K562 (cell line): Measurements from ENCODE around the gene TOPORS. TPM values are rescaled to one million over a fixed set of nuclear protein-coding genes. Genes with fewer than 3 reads are reported as not detected.

Source experiments
- ATAC-seq: fragments of 200-7000 bp; cut with Tn5 transposase; 3 replicates; pipeline ENCODE4 v1.9.1; 2020; ENCODE audit warnings: moderate library complexity
- BruUV-seq: library from RNA; stranded (reverse); fragments of 400-500 nt; replicated peaks from 2 replicates; lab custom pipeline; 2021; lab: Mats Ljungman, UMichigan
- CTCF ChIA-PET: fragments of 300-600 bp; formaldehyde crosslinking; extraction: SDS; loops from one replicate; lab custom pipeline; 2021; ENCODE audit warnings: low intra/inter-chr PET ratio; lab: Yijun Ruan, JAX
- POLR2A ChIA-PET: fragments of 300-600, 350-650 bp; sonication (Branson Sonifier 250); formaldehyde crosslinking; extraction: SDS; loops from one replicate; lab custom pipeline; 2021; ENCODE audit warnings: antibody characterized with exemption, inconsistent platforms; lab: Yijun Ruan, JAX
- DNase-seq, 4 experiments: peaks; one replicate each; pipeline versions ENCODE4 v3.0.0 to v3.0.0-alpha.2; 2011 to 2018; ENCODE audit warnings: low spot score in 3 of 4, mixed read lengths in 3 of 4; ENCODE audit errors: extremely low read depth in 1 of 4
- FAIRE-seq: peaks from 2 replicates; lab custom pipeline; 2011; peaks lifted over from hg19 to GRCh38; lab: Jason Lieb, UNC
- H2AFZ ChIP-seq: 2 replicates; pipeline ENCODE4 v1.6.0; 2011; ENCODE audit warnings: low read depth, low read length, control low read depth, inconsistent platforms
- H3K27ac ChIP-seq: fragments of 200-600 bp; 3 replicates; pipeline ENCODE4 v1.8.0; 2011; ENCODE audit warnings: low read depth, mild to moderate bottlenecking, control low read depth, inconsistent platforms, low read length, moderate library complexity, mixed read lengths; ENCODE audit errors: extremely low read depth
- H3K27me3 ChIP-seq, 2 experiments: fragments of 300-600 bp in 1 of 2; 2 replicates in 1 of 2; 3 replicates in 1 of 2; pipeline versions ENCODE4 v1.6.0 to v1.8.0; 2011; ENCODE audit warnings: inconsistent platforms in 2 of 2, low read length in 2 of 2, mild to moderate bottlenecking in 1 of 2, mixed read lengths in 1 of 2, moderate library complexity in 1 of 2; ENCODE audit not compliant: control insufficient read depth in 2 of 2, insufficient read depth in 2 of 2
- H3K36me3 ChIP-seq: fragments of 300-600 bp; 3 replicates; pipeline ENCODE4 v1.8.0; 2011; ENCODE audit warnings: mild to moderate bottlenecking, low read length, inconsistent platforms; ENCODE audit not compliant: control insufficient read depth, insufficient read depth
- H3K4me1 ChIP-seq, 2 experiments: fragments of 200-600 bp in 1 of 2; replicated peaks in 1 of 2; 2 replicates in 1 of 2; 3 replicates in 1 of 2; pipeline versions ENCODE4 v1.5.1 to v1.8.0; 2011; ENCODE audit warnings: inconsistent platforms in 2 of 2, low read length in 2 of 2, mild to moderate bottlenecking in 1 of 2, mixed read lengths in 1 of 2, moderate library complexity in 1 of 2; ENCODE audit not compliant: control insufficient read depth in 2 of 2, insufficient read depth in 2 of 2
- H3K4me2 ChIP-seq: 2 replicates; pipeline ENCODE4 v1.6.1; 2011; ENCODE audit warnings: low read length, control low read depth, inconsistent platforms, mixed read lengths; ENCODE audit not compliant: insufficient read depth
- H3K4me3 ChIP-seq: fragments of 200-600 bp; sonication (generic), shearing (Covaris generic); 2 replicates; pipeline ENCODE4 v1.5.1; 2016; ENCODE audit warnings: control low read depth, inconsistent platforms
- H3K79me2 ChIP-seq: fragments of 200-600 bp; 3 replicates; pipeline ENCODE4 v1.8.0; 2011; ENCODE audit warnings: low read length, inconsistent platforms; ENCODE audit not compliant: control insufficient read depth, insufficient read depth
- H3K9ac ChIP-seq, 2 experiments: 2 replicates each; pipeline versions ENCODE4 v1.6.0 to v1.6.1; 2011; ENCODE audit warnings: low read depth in 2 of 2, low read length in 2 of 2, control low read depth in 1 of 2, inconsistent platforms in 1 of 2, mild to moderate bottlenecking in 1 of 2, mixed read lengths in 1 of 2; ENCODE audit not compliant: insufficient read depth in 1 of 2
- H3K9me1 ChIP-seq: one replicate; pipeline ENCODE4 v1.6.0; 2011; ENCODE audit warnings: inconsistent platforms, mild to moderate bottlenecking, low read length, moderate library complexity; ENCODE audit not compliant: control insufficient read depth, insufficient read depth
- H3K9me3 ChIP-seq: replicated peaks from 2 replicates; pipeline ENCODE4 v1.5.1; 2011; ENCODE audit warnings: low read depth, low read length, inconsistent platforms; ENCODE audit not compliant: control insufficient read depth, insufficient read depth
- H4K20me1 ChIP-seq: replicated peaks from 2 replicates; pipeline ENCODE4 v1.6.1; 2011; ENCODE audit warnings: low read length, inconsistent platforms, mixed read lengths; ENCODE audit not compliant: control insufficient read depth, insufficient read depth
- BRD9 ChIP-seq: fragments of 450-650 bp; IDR thresholded peaks from 2 replicates; pipeline ENCODE4 v1.6.1; 2018; ENCODE audit warnings: low read depth; ENCODE audit not compliant: partially characterized antibody
- CREB1 ChIP-seq, 2 experiments: sonication (generic) in 1 of 2; formaldehyde crosslinking in 1 of 2; IDR thresholded peaks; 2 replicates each; pipeline versions ENCODE4 v1.6.1 to v1.8.0; 2012 to 2022; ENCODE audit warnings: inconsistent platforms in 1 of 2, mild to moderate bottlenecking in 1 of 2, missing genetic modification reagents in 1 of 2, moderate library complexity in 1 of 2
- HSF4 ChIP-seq: fragments of 250-450 bp; sonication (Bioruptor Pico); IDR thresholded peaks from 2 replicates; pipeline ENCODE4 v2.1.2; 2022; ENCODE audit warnings: mild to moderate bottlenecking, moderate library complexity, borderline replicate concordance
- NFIX ChIP-seq: fragments of 250-450 bp; sonication (Bioruptor Pico); IDR thresholded peaks from 2 replicates; pipeline ENCODE4 v1.4.0; 2020; ENCODE audit warnings: low read depth, mild to moderate bottlenecking, moderate library complexity
- NRF1 ChIP-seq, 2 experiments: fragments of 450-650 bp; IDR thresholded peaks in 1 of 2; conservative IDR thresholded peaks in 1 of 2; 2 replicates each; pipeline ENCODE4 v1.6.1; 2014; ENCODE audit warnings: mild to moderate bottlenecking in 2 of 2
- PCBP2 ChIP-seq: fragments of 200-400 bp; formaldehyde crosslinking; IDR thresholded peaks from 2 replicates; pipeline ENCODE4 v1.6.1; 2018; ENCODE audit warnings: low read length, low read depth, mild to moderate bottlenecking, moderate library complexity; ENCODE audit not compliant: poor library complexity, severe bottlenecking
- PTBP1 ChIP-seq: fragments of 200-400 bp; formaldehyde crosslinking; IDR thresholded peaks from 2 replicates; pipeline ENCODE4 v1.6.1; 2017; ENCODE audit warnings: low read depth, low read length
- RBM34 ChIP-seq: fragments of 200-400 bp; formaldehyde crosslinking; IDR thresholded peaks from 2 replicates; pipeline ENCODE4 v1.6.1; 2018; ENCODE audit warnings: low read length, borderline replicate concordance; ENCODE audit not compliant: insufficient read depth
- SPI1 ChIP-seq: IDR thresholded peaks from 2 replicates; pipeline ENCODE4 v1.6.1; 2011; ENCODE audit warnings: low read depth, low read length, control low read depth, borderline replicate concordance
- STAT5B ChIP-seq: fragments of 250-450 bp; sonication (Bioruptor Pico); IDR thresholded peaks from 2 replicates; pipeline ENCODE4 v1.8.0; 2021; ENCODE audit warnings: mild to moderate bottlenecking, inconsistent platforms
- TRIM25 ChIP-seq: fragments of 450-650 bp; IDR thresholded peaks from 2 replicates; pipeline ENCODE4 v1.7.0; 2016; ENCODE audit warnings: borderline replicate concordance
- ZEB2 ChIP-seq: fragments of 450-650 bp; IDR thresholded peaks from 2 replicates; pipeline ENCODE4 v1.6.1; 2016
- ZNF174 ChIP-seq: fragments of 250-450 bp; sonication (Bioruptor Pico); IDR thresholded peaks from 2 replicates; pipeline ENCODE4 v1.4.0; 2020; ENCODE audit warnings: mild to moderate bottlenecking
- ZNF384 ChIP-seq: IDR thresholded peaks from 2 replicates; pipeline ENCODE4 v1.6.1; 2012; ENCODE audit warnings: low read depth, low read length, improper control_type of control experiment
- in situ Hi-C: fragments of 300-500 bp; cut with MboI; formaldehyde crosslinking; loops from 4 replicates; pipeline ENCODE4 v1.15.0; 2018; ENCODE audit warnings: inconsistent platforms, mixed read lengths
- intact Hi-C: fragments of 100-400 bp; cut with micrococcal nuclease; formaldehyde crosslinking; loops from 2 replicates; pipeline ENCODE4 v1.14.2; 2022
- polyA plus RNA-seq, 8 experiments: library from polyadenylated mRNA; depleted of rRNA in 4 of 8; stranded (reverse) in 5 of 8; unstranded in 3 of 8; fragments of >200 nt; fragmentation: Nextera tagmentation in 2 of 8; fragmentation: Illumina TruSeq in 1 of 8; extraction: Ambion mirVana in 2 of 8; extraction: Trizol in 1 of 8; gene quantifications; 2 replicates each; pipeline versions ENCODE4 v1.2.1 to v1.2.3, GENCODE V29; 2011 to 2014; ENCODE audit warnings: inconsistent platforms in 1 of 8, missing spikeins in 1 of 8
- total RNA-seq, 7 experiments: library from RNA; depleted of rRNA in 6 of 7; stranded (reverse); fragments of >200 nt in 6 of 7; fragmentation: Illumina TruSeq in 2 of 7; extraction: Trizol in 2 of 7; gene quantifications; 2 replicates each; pipeline versions ENCODE4 v1.2.1 to v1.2.3, GENCODE V29; 2011 to 2021; ENCODE audit warnings: low replicate concordance in 1 of 7
- TF ChIP-seq, protein P1 (sequence below): fragments of 450-650 bp; IDR thresholded peaks from 2 replicates; pipeline ENCODE4 v1.6.1; 2016; ENCODE audit warnings: low read depth, mild to moderate bottlenecking, moderate library complexity
- TF ChIP-seq, protein P2 (sequence below): fragments of 250-450 bp; sonication (Bioruptor Pico); IDR thresholded peaks from 2 replicates; pipeline ENCODE4 v1.5.0; 2021; ENCODE audit warnings: mild to moderate bottlenecking, moderate library complexity
- TF ChIP-seq, protein P3 (sequence below): sonication (generic); formaldehyde crosslinking; IDR thresholded peaks from 2 replicates; pipeline ENCODE4 v1.8.0; 2022; ENCODE audit warnings: missing genetic modification reagents, mild to moderate bottlenecking, moderate library complexity, borderline replicate concordance

The TOPORS gene
- total and polyA plus RNA-seq, 9 of the 15 experiments (the other 6 are each of a cell fraction or from before 2014, with no cell fraction given), result 4.3 to 19.6 (median 9.9) TPM

GRCh38 chr9:32587901-32588300 is 35.5 kb upstream of the TOPORS start:
- in situ Hi-C loops (no loop called here), intact Hi-C loops (loop anchor here (2.0 to 10.0 kb wide), 2 partner anchors 117 to 381 kb away; no protein-coding TSS in a partner anchor)
- Histone ChIP-seq H2AFZ (no peak overlapping the region), H3K27me3 (no peaks in the 10 kb centered on the region; a peak in 1 of 5 replicates), H3K9ac (no peak overlapping the region), H3K4me2 (no peak overlapping the region), H3K36me3 (no peaks in the 10 kb centered on the region), H3K4me1 (no peaks in the 10 kb centered on the region), H3K79me2 (no peaks in the 10 kb centered on the region), H3K4me3 (no peak overlapping the region), H3K9me1 (no peaks in the 10 kb centered on the region), H3K27ac (no peak overlapping the region), H3K9me3 (no peaks in the 10 kb centered on the region), H4K20me1 (no peaks in the 10 kb centered on the region)
- FAIRE-seq, result no peak
- no TSS peak for BruUV-seq
- no peak for ATAC-seq
- ChIA-PET CTCF (no interaction called here), POLR2A (no interaction called here)
- DNase-seq, result no peak
- no peak for TF ChIP-seq NFIX (CRISPR knock-in tag)
- TF ChIP-seq RBM34, result no peak
- no peak for TF ChIP-seq ZEB2
- TF ChIP-seq, protein P1, sequence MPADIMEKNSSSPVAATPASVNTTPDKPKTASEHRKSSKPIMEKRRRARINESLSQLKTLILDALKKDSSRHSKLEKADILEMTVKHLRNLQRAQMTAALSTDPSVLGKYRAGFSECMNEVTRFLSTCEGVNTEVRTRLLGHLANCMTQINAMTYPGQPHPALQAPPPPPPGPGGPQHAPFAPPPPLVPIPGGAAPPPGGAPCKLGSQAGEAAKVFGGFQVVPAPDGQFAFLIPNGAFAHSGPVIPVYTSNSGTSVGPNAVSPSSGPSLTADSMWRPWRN, result no peak
- no peak for TF ChIP-seq STAT5B (CRISPR knock-in tag)
- TF ChIP-seq CREB1 (IDR thresholded peaks at IDR 0.05), result no peak
- no peak for TF ChIP-seq CREB1 (CRISPR knock-in tag; IDR thresholded peaks at IDR 0.05)
- no peak for TF ChIP-seq ZNF384
- TF ChIP-seq, protein P2, sequence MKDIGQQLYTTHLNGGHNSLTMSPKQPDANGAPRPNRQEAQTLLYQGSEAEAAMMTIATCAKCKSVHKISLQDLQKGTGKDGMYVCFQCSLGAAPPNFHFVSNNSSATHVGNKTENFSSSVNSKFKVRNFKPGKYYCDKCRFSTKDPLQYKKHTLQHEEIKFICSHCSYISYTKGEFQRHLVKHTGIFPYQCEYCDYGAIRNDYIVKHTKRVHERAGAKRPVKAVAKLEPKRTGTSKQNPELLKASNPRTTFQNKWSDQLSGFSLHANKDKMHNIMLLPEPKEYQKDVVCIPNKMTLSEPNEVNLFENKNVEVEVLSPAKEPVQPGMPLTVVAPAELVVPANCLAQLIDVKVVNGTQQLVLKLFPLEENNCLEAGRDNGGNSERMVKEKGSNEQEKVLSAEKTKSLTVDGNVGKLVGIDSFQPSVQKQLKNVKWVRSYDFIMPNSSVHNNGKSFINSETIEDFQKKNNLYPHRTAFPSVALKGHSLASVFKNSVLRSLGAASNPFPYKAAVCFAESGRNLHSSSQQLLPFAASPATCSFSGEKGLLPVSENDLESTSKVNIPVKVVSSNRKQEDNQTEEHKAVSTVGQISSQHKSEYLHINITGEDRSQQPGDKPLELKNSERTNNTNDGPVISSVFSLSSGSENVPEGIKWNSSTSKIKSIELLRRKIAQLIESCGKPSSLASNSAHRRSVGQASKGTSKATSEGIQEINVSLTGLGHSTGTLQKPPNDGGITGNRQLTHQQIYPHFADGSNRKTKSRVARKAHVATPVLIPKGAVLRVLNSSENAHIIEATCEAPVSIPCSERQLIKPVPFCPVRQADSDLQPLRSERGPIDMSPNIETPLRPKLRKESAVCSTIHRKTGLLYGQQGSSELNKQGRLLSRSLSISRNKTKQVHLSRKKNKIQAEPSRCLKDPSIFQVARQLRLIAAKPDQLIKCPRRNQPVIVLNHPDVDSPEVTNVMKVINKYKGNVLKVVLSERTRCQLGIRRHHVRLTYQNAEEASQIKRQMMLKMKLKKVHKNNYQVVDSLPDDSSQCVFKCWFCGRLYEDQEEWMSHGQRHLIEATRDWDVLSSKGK, result no peak
- TF ChIP-seq SPI1, result no peak
- TF ChIP-seq TRIM25, result no peak
- TF ChIP-seq NRF1 (conservative IDR thresholded peaks at IDR 0.05 in 1 of 2, IDR thresholded peaks at IDR 0.05 in 1 of 2), result no peak
- TF ChIP-seq, protein P3, sequence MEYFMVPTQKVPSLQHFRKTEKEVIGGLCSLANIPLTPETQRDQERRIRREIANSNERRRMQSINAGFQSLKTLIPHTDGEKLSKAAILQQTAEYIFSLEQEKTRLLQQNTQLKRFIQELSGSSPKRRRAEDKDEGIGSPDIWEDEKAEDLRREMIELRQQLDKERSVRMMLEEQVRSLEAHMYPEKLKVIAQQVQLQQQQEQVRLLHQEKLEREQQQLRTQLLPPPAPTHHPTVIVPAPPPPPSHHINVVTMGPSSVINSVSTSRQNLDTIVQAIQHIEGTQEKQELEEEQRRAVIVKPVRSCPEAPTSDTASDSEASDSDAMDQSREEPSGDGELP (CRISPR knock-in tag), result no peak
- no peak for TF ChIP-seq PCBP2
- no peak for TF ChIP-seq PTBP1
- no peak for TF ChIP-seq BRD9
- no peak for TF ChIP-seq ZNF174 (CRISPR knock-in tag)
- no peak for TF ChIP-seq HSF4 (CRISPR knock-in tag)
